Trophoblast cell (in vitro differentiated cells and primary cell): ENCODE data around the gene CACNA1I.

ENCODE experiments used
- DNase-seq, 2 donors: peaks; one replicate each; pipeline ENCODE4 v3.0.0-alpha.2; 2016
- H2AFZ ChIP-seq: 2 replicates; pipeline ENCODE4 v1.6.1; 2013; ENCODE audit warnings: low read length, moderate library complexity, mild to moderate bottlenecking; ENCODE audit not compliant: insufficient read depth, poor library complexity
- H2AK5ac ChIP-seq: 2 replicates; pipeline ENCODE4 v1.6.1; 2013; ENCODE audit warnings: mild to moderate bottlenecking, low read length
- H2BK120ac ChIP-seq: 2 replicates; pipeline ENCODE4 v1.6.1; 2013; ENCODE audit warnings: low read length, mild to moderate bottlenecking, moderate library complexity; ENCODE audit not compliant: insufficient read depth, poor library complexity
- H2BK12ac ChIP-seq: 2 replicates; pipeline ENCODE4 v1.6.1; 2013; ENCODE audit warnings: mild to moderate bottlenecking, low read length, moderate library complexity
- H2BK5ac ChIP-seq: 2 replicates; pipeline ENCODE4 v1.6.1; 2013; ENCODE audit warnings: low read length, low read depth, moderate library complexity, mild to moderate bottlenecking; ENCODE audit not compliant: poor library complexity
- H3K14ac ChIP-seq: 2 replicates; pipeline ENCODE4 v1.6.1; 2013; ENCODE audit warnings: mild to moderate bottlenecking, low read length
- H3K18ac ChIP-seq: 2 replicates; pipeline ENCODE4 v1.6.1; 2013; ENCODE audit warnings: mild to moderate bottlenecking, low read length
- H3K23ac ChIP-seq: 2 replicates; pipeline ENCODE4 v1.6.1; 2013; ENCODE audit warnings: low read length
- H3K27ac ChIP-seq: 2 replicates; pipeline ENCODE4 v1.5.1; 2013; ENCODE audit warnings: low read depth, mild to moderate bottlenecking, inconsistent platforms, low read length, moderate library complexity
- H3K27me3 ChIP-seq: 2 replicates; pipeline ENCODE4 v1.6.1; 2013; ENCODE audit warnings: inconsistent platforms, mild to moderate bottlenecking, low read length, moderate library complexity; ENCODE audit not compliant: insufficient read depth
- H3K36me3 ChIP-seq, 2 experiments: 1 replicate in 1 of 2; 2 replicates in 1 of 2; pipeline ENCODE4 v1.6.1; 2013; ENCODE audit warnings: low read length in 2 of 2, mild to moderate bottlenecking in 2 of 2, moderate library complexity in 1 of 2; ENCODE audit not compliant: insufficient read depth in 2 of 2, control insufficient read depth in 1 of 2
- H3K4ac ChIP-seq: 2 replicates; pipeline ENCODE4 v1.6.1; 2013; ENCODE audit warnings: low read depth, mild to moderate bottlenecking, low read length, moderate library complexity
- H3K4me1 ChIP-seq, 2 experiments: 1 replicate in 1 of 2; 2 replicates in 1 of 2; pipeline ENCODE4 v1.6.1; 2013; ENCODE audit warnings: low read length in 2 of 2, mild to moderate bottlenecking in 2 of 2, moderate library complexity in 1 of 2; ENCODE audit not compliant: insufficient read depth in 2 of 2, control insufficient read depth in 1 of 2
- H3K4me2 ChIP-seq: 2 replicates; pipeline ENCODE4 v1.6.1; 2013; ENCODE audit warnings: inconsistent platforms, mild to moderate bottlenecking, low read length, moderate library complexity
- H3K4me3 ChIP-seq: 2 replicates; pipeline ENCODE4 v1.5.1; 2013; ENCODE audit warnings: mild to moderate bottlenecking, low read depth, low read length, inconsistent platforms
- H3K79me1 ChIP-seq: one replicate; pipeline ENCODE4 v1.6.1; 2013; ENCODE audit warnings: low read length
- H3K79me2 ChIP-seq: 2 replicates; pipeline ENCODE4 v1.6.1; 2013; ENCODE audit warnings: low read length, mild to moderate bottlenecking; ENCODE audit not compliant: control insufficient read depth, insufficient read depth, poor library complexity
- H3K9ac ChIP-seq: 2 replicates; pipeline ENCODE4 v1.6.1; 2013; ENCODE audit warnings: mild to moderate bottlenecking, low read length
- H3K9me3 ChIP-seq: 2 replicates; pipeline ENCODE4 v1.6.1; 2013; ENCODE audit warnings: low read depth, mild to moderate bottlenecking, control low read depth, inconsistent platforms, low read length; ENCODE audit not compliant: insufficient read depth
- H4K12ac ChIP-seq: 2 replicates; pipeline ENCODE4 v1.6.1; 2013; ENCODE audit warnings: low read depth, mild to moderate bottlenecking, low read length, moderate library complexity
- H4K8ac ChIP-seq: 2 replicates; pipeline ENCODE4 v1.6.1; 2013; ENCODE audit warnings: low read depth, mild to moderate bottlenecking, low read length, moderate library complexity
- H4K91ac ChIP-seq: one replicate; pipeline ENCODE4 v1.6.1; 2013; ENCODE audit warnings: low read depth, mild to moderate bottlenecking, low read length, moderate library complexity
- WGBS: extraction: QIAGEN DNeasy Blood & Tissue Kit; methylation state at CpG from one replicate; pipeline ENCODE4 v1.1.7; 2013; ENCODE audit warnings: missing lambda C conversion rate; ENCODE audit not compliant: insufficient read length, insufficient coverage; ENCODE audit errors: extremely low coverage; 5-methylcytosine and 5-hydroxymethylcytosine counted together

Gene CACNA1I

GRCh38 chr22:39527481-39527961 is 43.0 kb upstream of the CACNA1I start:
- no peak overlapping the region for H2BK120ac ChIP-seq
- peak overlapping the region; percentile 30 for H3K27ac ChIP-seq
- no peak overlapping the region for H2BK5ac ChIP-seq
- no peaks in the 10 kb centered on the region for H3K27me3 ChIP-seq
- DNase-seq, result peak; percentile 85 to 93
- peaks cover 9 to 32% of the 10 kb centered on the region in 2 experiments for H3K4me1 ChIP-seq
- H3K79me1 ChIP-seq, result peaks cover 8% of the 10 kb centered on the region
- H4K8ac ChIP-seq, result no peak overlapping the region
- no peaks in the 10 kb centered on the region for H3K9me3 ChIP-seq
- no peak overlapping the region for H3K23ac ChIP-seq
- H3K18ac ChIP-seq, result no peak overlapping the region
- no peak overlapping the region for H4K12ac ChIP-seq
- no peak overlapping the region for H3K4ac ChIP-seq
- H3K14ac ChIP-seq, result no peak overlapping the region
- peaks cover 38 to 48% of the 10 kb centered on the region in 2 experiments for H3K36me3 ChIP-seq
- no peak overlapping the region for H3K4me2 ChIP-seq
- no peak overlapping the region for H4K91ac ChIP-seq
- H2BK12ac ChIP-seq, result no peak overlapping the region
- peaks cover 11% of the 10 kb centered on the region for H3K79me2 ChIP-seq
- H3K4me3 ChIP-seq, result no peak overlapping the region
- H2AFZ ChIP-seq, result no peak overlapping the region
- no CpG with 5 or more reads among the region's 6 CpGs for WGBS
- no peak overlapping the region for H3K9ac ChIP-seq
- no peak overlapping the region for H2AK5ac ChIP-seq

GRCh38 chr22:39528080-39528661 is 42.4 kb upstream of the CACNA1I start:
- no peak overlapping the region for H3K14ac ChIP-seq
- peak overlapping the region; percentile 30 for H3K27ac ChIP-seq
- H2BK5ac ChIP-seq, result no peak overlapping the region
- H3K4ac ChIP-seq, result no peak overlapping the region
- no peak overlapping the region for H2AK5ac ChIP-seq
- H3K9ac ChIP-seq, result no peak overlapping the region
- H3K36me3 ChIP-seq, result peaks cover 31 to 41% of the 10 kb centered on the region in 2 experiments
- H3K4me1 ChIP-seq, result peaks cover 7 to 26% of the 10 kb centered on the region in 2 experiments
- H3K79me2 ChIP-seq, result peaks cover 9% of the 10 kb centered on the region
- H3K23ac ChIP-seq, result no peak overlapping the region
- no peak overlapping the region for H3K18ac ChIP-seq
- H3K27me3 ChIP-seq, result no peaks in the 10 kb centered on the region
- H4K8ac ChIP-seq, result no peak overlapping the region
- H3K79me1 ChIP-seq, result peaks cover 5% of the 10 kb centered on the region
- H2AFZ ChIP-seq, result no peak overlapping the region
- peak overlapping the region; percentile 5 for H3K4me2 ChIP-seq
- no peak overlapping the region for H2BK120ac ChIP-seq
- WGBS, result no CpG with 5 or more reads among the region's 12 CpGs
- no peak overlapping the region for H3K4me3 ChIP-seq
- no peak overlapping the region for H4K91ac ChIP-seq
- DNase-seq, result peak; percentile 98 to 100
- H3K9me3 ChIP-seq, result no peaks in the 10 kb centered on the region
- no peak overlapping the region for H4K12ac ChIP-seq
- H2BK12ac ChIP-seq, result no peak overlapping the region

GRCh38 chr22:39528681-39529486 is 41.7 kb upstream of the CACNA1I start:
- no peak overlapping the region for H2BK120ac ChIP-seq
- WGBS, result no CpG with 5 or more reads among the region's 32 CpGs
- no peak overlapping the region for H3K18ac ChIP-seq
- H3K14ac ChIP-seq, result no peak overlapping the region
- H3K4me2 ChIP-seq, result no peak overlapping the region
- no peaks in the 10 kb centered on the region for H3K9me3 ChIP-seq
- H3K27me3 ChIP-seq, result no peaks in the 10 kb centered on the region
- H3K9ac ChIP-seq, result no peak overlapping the region
- H3K36me3 ChIP-seq, result peaks cover 26 to 37% of the 10 kb centered on the region in 2 experiments
- H2BK5ac ChIP-seq, result no peak overlapping the region
- no peak overlapping the region for H3K4ac ChIP-seq
- H3K23ac ChIP-seq, result no peak overlapping the region
- H3K79me2 ChIP-seq, result peaks cover 9% of the 10 kb centered on the region
- H3K4me1 ChIP-seq, result peaks cover 7 to 22% of the 10 kb centered on the region in 2 experiments
- H4K8ac ChIP-seq, result no peak overlapping the region
- no peak overlapping the region for H3K27ac ChIP-seq
- H2BK12ac ChIP-seq, result no peak overlapping the region
- no peak overlapping the region for H2AFZ ChIP-seq
- peak; percentile 90 to 95 for DNase-seq
- H4K91ac ChIP-seq, result no peak overlapping the region
- no peak overlapping the region for H4K12ac ChIP-seq
- no peak overlapping the region for H2AK5ac ChIP-seq
- H3K4me3 ChIP-seq, result no peak overlapping the region
- peaks cover 5% of the 10 kb centered on the region for H3K79me1 ChIP-seq

- DNase-seq, result no peak
- H3K79me1 ChIP-seq, result peaks cover 5% of the 10 kb centered on the region
- no peak overlapping the region for H2AK5ac ChIP-seq
- H3K18ac ChIP-seq, result peak overlapping the region; percentile 5
- no peak overlapping the region for H3K23ac ChIP-seq
- H3K27ac ChIP-seq, result no peak overlapping the region
- no peak overlapping the region for H3K9ac ChIP-seq
- H3K14ac ChIP-seq, result no peak overlapping the region
- H3K4me1 ChIP-seq, result peaks cover 8 to 24% of the 10 kb centered on the region in 2 experiments
- H4K8ac ChIP-seq, result no peak overlapping the region
- H4K91ac ChIP-seq, result no peak overlapping the region
- no peak overlapping the region for H2BK12ac ChIP-seq
- no peak overlapping the region for H2AFZ ChIP-seq
- H2BK120ac ChIP-seq, result no peak overlapping the region
- no peaks in the 10 kb centered on the region for H3K27me3 ChIP-seq
- H3K4me3 ChIP-seq, result no peak overlapping the region
- no peak overlapping the region for H4K12ac ChIP-seq
- no peak overlapping the region for H3K4me2 ChIP-seq
- no peak overlapping the region for H2BK5ac ChIP-seq
- peaks cover 21 to 31% of the 10 kb centered on the region in 2 experiments for H3K36me3 ChIP-seq
- WGBS, result no CpG with 5 or more reads among the region's 17 CpGs
- peaks cover 9% of the 10 kb centered on the region for H3K79me2 ChIP-seq
- H3K4ac ChIP-seq, result no peak overlapping the region
- H3K9me3 ChIP-seq, result no peaks in the 10 kb centered on the region
Measured at GRCh38 chr22:39529487-39529851, 41.1 kb upstream of the CACNA1I start.
